KG1 (cell line): ENCODE measurements around the gene CYP4V2.

Experiments used
- DNase-seq: peaks from one replicate; lab custom pipeline; 2025; lab: John Stamatoyannopoulos, UW

Gene CYP4V2

GRCh38 chr4:186191200-186192065 lies at the start of gene CYP4V2:
TSS of gene CYP4V2 (plus strand) at chr4:186191567. CDS start at chr4:186191824, 257 bp downstream.
- no peak for DNase-seq

- DNase-seq, result no peak
Measured at GRCh38 chr4:186144198-186144945, 47.0 kb upstream of the CYP4V2 start.

- no peak for DNase-seq
Measured at GRCh38 chr4:186144946-186145569, 46.3 kb upstream of the CYP4V2 start.

- DNase-seq, result no peak
Measured at GRCh38 chr4:186146458-186146857, 44.9 kb upstream of the CYP4V2 start.

GRCh38 chr4:186148336-186148975 lies 42.9 kb upstream of the CYP4V2 start:
- DNase-seq, result no peak

- no peak for DNase-seq
Measured at GRCh38 chr4:186149872-186150271, 41.5 kb upstream of the CYP4V2 start.

DNA sequence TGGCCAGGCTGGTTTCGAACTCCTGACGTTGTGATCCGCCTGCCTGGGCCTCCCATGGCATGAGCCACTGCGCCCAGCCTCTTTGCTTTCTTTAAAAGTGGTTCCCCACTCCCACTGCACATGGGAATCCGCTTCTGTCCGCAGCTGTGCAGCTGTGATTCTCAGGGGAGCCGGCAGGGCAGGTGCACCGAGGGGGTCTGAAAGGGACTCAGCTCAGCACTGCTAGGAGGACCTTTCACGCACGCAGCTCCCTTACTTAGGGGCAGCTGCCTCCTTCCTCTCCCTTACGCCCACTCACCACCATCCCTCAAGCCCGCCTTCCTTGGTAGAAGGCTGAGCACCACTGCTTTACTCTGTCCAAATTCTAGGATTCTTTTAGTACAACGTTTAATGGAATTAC lies 40.4 kb upstream of the CYP4V2 start:
- no peak for DNase-seq

DNA sequence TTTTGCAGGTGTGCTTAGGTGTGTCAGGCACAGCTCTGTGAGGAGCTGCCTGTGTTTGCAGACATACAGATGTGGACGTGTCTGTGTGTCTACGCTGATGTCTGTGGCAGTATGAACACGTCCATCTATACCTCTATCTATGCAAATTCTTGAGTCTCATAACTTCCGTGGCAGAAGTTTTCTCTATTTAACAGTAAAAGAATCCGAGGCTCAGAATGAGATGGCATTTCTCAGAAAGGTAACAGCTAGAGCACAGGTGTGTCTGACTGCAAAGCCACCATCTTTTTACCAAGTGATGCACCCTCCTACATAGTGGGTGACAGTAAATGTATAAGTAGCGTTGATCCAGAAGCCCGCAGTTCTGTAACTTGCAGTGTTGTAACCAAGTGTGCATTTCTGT lies 39.9 kb upstream of the CYP4V2 start:
- DNase-seq, result no peak

DNA sequence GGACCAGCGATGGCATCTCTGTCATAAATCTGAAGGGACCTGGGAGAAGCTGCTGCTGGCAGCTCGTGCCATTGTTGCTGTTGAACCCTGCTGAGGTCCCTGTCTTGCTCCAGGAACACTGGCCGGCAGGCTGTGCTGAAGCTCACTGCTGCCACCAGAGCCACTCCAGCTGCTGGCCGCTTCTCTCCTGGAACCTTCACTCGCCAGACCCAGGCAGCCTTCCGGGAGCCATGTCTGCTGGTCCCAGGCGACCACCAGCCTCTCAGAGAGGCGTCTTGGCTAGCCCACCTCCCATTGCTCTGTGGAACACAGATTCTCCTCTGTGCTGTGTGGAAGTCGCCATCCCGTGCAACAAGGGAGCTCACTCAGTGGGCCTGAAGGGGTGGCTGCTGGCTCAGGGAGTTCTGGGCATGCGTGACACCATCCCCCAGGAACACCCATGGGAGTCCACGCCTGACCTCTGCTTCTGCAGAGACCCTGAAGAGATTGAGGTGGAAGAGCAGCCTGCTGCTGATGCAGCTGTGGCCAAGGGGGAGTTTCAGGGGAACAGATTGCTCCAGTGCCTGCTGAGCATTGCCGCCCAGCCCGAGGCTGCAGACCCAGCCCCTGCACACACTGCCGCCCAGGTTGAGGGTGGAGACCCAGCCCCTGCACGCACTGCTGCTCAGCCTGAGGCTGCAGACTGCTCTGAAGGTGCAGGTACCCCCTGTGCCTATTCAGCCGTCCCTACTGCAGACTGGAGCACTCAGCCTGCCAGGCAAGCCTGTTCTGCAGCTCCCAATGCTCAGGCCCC lies 33.1 kb upstream of the CYP4V2 start:
- DNase-seq, result no peak

GRCh38 chr4:186158966-186159365 lies 32.4 kb upstream of the CYP4V2 start:
- DNase-seq, result no peak

DNA sequence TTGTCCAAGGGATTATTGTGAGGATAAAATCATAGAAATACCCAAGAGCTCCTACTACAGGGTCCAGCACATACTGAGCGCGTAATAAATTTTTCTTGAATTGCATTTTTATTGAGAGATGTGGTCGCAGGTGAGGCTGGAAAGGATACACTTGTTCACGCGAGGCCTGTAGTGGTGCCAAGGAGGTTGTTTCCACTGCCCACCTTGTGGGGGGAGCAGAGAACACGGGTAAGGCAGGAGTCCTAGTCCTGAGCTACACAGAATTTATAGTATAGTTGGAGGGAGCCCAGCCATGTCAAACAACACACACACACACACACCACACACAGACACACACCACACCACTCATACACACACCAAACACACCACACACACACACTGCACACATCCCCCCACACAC lies 31.8 kb upstream of the CYP4V2 start:
- DNase-seq, result no peak

GRCh38 chr4:186161138-186161537 lies 30.2 kb upstream of the CYP4V2 start:
- DNase-seq, result no peak

DNA sequence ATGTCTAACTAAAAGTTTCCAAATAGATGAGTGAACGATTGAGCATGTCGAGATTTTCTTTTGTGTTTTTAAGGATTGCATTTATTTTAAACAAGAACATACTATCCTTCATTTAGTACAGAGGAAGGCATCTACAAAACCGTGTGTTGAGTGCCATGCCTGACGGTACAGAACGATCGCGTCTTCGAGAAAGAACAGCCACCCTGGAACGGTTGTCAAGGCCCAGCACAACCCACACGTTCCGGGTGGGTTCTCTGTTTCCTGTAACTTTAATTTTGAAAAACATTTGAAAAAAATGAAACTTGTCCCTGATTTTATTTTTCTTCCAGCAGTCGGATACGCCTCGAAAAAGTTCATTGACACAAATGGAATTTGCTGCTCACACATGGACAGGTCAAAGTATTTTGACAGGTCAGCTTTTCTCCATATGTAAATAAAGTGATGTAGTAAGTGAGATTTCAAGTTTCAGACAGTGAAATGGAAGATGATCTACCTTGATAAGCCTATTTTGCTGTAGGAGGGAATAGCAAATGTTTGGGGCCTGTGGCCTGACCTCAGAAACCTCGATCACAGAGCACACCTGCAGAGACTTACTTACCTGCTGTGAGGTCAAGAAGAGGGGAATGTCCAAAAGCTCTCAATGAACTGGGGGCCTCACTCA lies 24.4 kb upstream of the CYP4V2 start:
- DNase-seq, result no peak

GRCh38 chr4:186167605-186168004 lies 23.8 kb upstream of the CYP4V2 start:
- no peak for DNase-seq

GRCh38 chr4:186168750-186169149 lies 22.6 kb upstream of the CYP4V2 start:
- DNase-seq, result no peak

GRCh38 chr4:186169333-186169944 lies 21.9 kb upstream of the CYP4V2 start:
- no peak for DNase-seq

- no peak for DNase-seq
Measured at GRCh38 chr4:186169945-186170802, 21.2 kb upstream of the CYP4V2 start.

DNA sequence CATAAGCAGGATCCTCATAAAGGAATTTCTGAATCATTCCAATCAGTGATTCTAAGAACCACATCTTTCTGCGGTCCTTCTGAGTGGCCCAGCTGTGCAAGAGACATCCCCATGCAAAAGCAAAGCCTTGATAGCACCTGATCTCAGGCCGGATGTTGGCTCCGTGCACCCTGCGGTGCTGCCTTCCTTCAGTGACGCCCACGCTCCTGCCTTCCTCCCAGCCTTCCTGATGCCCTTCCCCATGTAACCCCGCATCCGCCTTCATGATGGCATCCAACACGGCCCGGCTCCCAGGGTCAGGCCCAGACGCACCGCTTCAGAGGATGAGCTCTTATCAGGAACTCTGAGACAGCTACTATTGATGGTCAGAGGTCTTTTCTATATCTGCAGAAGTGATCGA lies 20.4 kb upstream of the CYP4V2 start:
- no peak for DNase-seq

DNA sequence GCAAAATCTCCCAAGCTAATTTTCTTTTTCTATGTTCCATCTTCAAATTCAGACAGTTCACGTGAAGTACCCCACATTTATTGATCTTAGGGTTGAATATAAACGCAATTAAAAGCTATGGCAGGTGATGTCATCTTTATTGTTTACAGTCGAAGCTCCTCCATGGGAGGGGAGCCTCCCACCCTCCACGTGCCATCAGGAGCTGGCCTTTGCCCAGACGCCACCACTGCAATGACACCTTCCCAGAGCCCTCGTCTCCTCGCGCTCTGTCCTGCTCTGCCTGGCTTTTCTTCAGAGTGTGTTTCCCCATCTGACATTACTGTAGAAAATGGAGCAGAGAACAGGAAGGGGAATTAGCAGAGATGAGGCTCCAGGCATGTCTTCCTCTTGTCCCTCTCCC lies 18.8 kb upstream of the CYP4V2 start:
- no peak for DNase-seq

DNA sequence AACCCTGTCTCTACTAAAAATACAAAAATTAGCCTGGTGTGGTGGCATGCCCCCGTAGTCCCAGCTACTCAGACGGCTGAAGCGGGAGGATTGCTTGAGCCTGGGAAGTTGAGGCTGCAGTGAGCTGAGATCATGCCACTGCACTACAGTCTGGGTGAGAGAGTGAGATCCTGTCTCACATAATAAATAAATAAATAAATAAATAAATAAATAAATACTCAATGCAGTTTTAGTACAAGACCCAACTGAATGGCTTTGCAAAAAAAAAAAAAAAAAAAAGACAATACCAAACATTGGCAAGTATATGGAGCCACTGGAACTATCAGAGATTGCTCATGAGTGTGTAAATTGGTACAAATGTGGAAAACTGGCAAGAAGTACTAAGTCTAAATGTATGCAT lies 3.3 kb upstream of the CYP4V2 start:
- DNase-seq, result no peak
